H1 (cell line): ENCODE results near the gene ADARB2.

Source experiments
- ASH2L ChIP-seq: fragments of 200-600, 300-600 bp; sonication (generic); IDR thresholded peaks from one replicate; pipeline ENCODE4 v1.7.1; 2017; ENCODE audit warnings: low read length
- CHD1 ChIP-seq: IDR thresholded peaks from 2 replicates; pipeline ENCODE4 v1.6.1; 2012; ENCODE audit warnings: low read depth, low read length, improper control_type of control experiment
- CTCF ChIP-seq, 3 experiments: IDR thresholded peaks; 1 replicate in 2 of 3; 2 replicates in 1 of 3; pipeline versions ENCODE4 v1.5.1 to v1.6.1; 2011; ENCODE audit warnings: low read length in 3 of 3, mild to moderate bottlenecking in 3 of 3, inconsistent platforms in 2 of 3, low read depth in 1 of 3, moderate library complexity in 1 of 3; ENCODE audit not compliant: insufficient read depth in 1 of 3; ENCODE audit errors: control extremely low read depth in 1 of 3
- EP300 ChIP-seq, 2 experiments: IDR thresholded peaks; 1 replicate in 1 of 2; 2 replicates in 1 of 2; pipeline ENCODE4 v1.6.1; 2011 to 2012; ENCODE audit warnings: low read depth in 2 of 2, low read length in 2 of 2, mild to moderate bottlenecking in 2 of 2, borderline replicate concordance in 1 of 2, inconsistent platforms in 1 of 2, moderate library complexity in 1 of 2
- MAFK ChIP-seq: IDR thresholded peaks from 2 replicates; pipeline ENCODE4 v1.6.1; 2012; ENCODE audit warnings: low read depth, mild to moderate bottlenecking, improper control_type of control experiment, low read length
- NANOG ChIP-seq: IDR thresholded peaks from 2 replicates; pipeline ENCODE4 v1.6.1; 2011; ENCODE audit warnings: low read length, low read depth, mild to moderate bottlenecking, inconsistent platforms; ENCODE audit not compliant: insufficient read depth, poor library complexity, severe bottlenecking
- POLR2A ChIP-seq, 2 experiments: IDR thresholded peaks; 1 replicate in 1 of 2; 2 replicates in 1 of 2; pipeline ENCODE4 v1.6.1; 2011; ENCODE audit warnings: low read depth in 2 of 2, low read length in 2 of 2, mild to moderate bottlenecking in 2 of 2; ENCODE audit errors: control extremely low read depth in 1 of 2
- SAP30 ChIP-seq: fragments of 300-600 bp; sonication (generic); IDR thresholded peaks from 2 replicates; pipeline ENCODE4 v1.7.1; 2012; ENCODE audit warnings: low read length, moderate library complexity, mild to moderate bottlenecking, inconsistent platforms; ENCODE audit not compliant: insufficient read depth, insufficient replicate concordance
- TCF12 ChIP-seq: IDR thresholded peaks from 2 replicates; pipeline ENCODE4 v1.6.1; 2011; ENCODE audit warnings: low read depth, mild to moderate bottlenecking, low read length
- YY1 ChIP-seq: IDR thresholded peaks from 2 replicates; pipeline ENCODE4 v1.6.1; 2011; ENCODE audit warnings: low read depth, mild to moderate bottlenecking, low read length
- TF ChIP-seq, protein P1 (sequence below): IDR thresholded peaks from 2 replicates; pipeline ENCODE4 v1.6.1; 2012; ENCODE audit warnings: low read length, inconsistent platforms

GRCh38 chr10:1449021-1449420, 288.3 kb downstream of the ADARB2 start:
- no peak for TF ChIP-seq ASH2L
- no peak for TF ChIP-seq EP300 (IDR thresholded peaks at IDR 0.05; ENCODE audit: borderline replicate concordance in 1 of 2, low read depth in 2 of 2, low read length in 2 of 2)
- no peak for TF ChIP-seq YY1
- TF ChIP-seq CTCF (IDR thresholded peaks at IDR 0.05; ENCODE audit: control extremely low read depth in 1 of 3, insufficient read depth in 1 of 3, low read depth in 1 of 3, low read length in 3 of 3), result no peak
- TF ChIP-seq, protein P1, sequence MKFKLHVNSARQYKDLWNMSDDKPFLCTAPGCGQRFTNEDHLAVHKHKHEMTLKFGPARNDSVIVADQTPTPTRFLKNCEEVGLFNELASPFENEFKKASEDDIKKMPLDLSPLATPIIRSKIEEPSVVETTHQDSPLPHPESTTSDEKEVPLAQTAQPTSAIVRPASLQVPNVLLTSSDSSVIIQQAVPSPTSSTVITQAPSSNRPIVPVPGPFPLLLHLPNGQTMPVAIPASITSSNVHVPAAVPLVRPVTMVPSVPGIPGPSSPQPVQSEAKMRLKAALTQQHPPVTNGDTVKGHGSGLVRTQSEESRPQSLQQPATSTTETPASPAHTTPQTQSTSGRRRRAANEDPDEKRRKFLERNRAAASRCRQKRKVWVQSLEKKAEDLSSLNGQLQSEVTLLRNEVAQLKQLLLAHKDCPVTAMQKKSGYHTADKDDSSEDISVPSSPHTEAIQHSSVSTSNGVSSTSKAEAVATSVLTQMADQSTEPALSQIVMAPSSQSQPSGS, result no peak
- no peak for TF ChIP-seq SAP30
- no peak for TF ChIP-seq POLR2A (IDR thresholded peaks at IDR 0.05; ENCODE audit: control extremely low read depth in 1 of 2, low read depth in 2 of 2, low read length in 2 of 2)
- TF ChIP-seq CHD1, result no peak
- no peak for TF ChIP-seq TCF12
- no peak for TF ChIP-seq NANOG
- TF ChIP-seq MAFK, result no peak
